ENCODE results near the gene GPSM3.

DNA sequence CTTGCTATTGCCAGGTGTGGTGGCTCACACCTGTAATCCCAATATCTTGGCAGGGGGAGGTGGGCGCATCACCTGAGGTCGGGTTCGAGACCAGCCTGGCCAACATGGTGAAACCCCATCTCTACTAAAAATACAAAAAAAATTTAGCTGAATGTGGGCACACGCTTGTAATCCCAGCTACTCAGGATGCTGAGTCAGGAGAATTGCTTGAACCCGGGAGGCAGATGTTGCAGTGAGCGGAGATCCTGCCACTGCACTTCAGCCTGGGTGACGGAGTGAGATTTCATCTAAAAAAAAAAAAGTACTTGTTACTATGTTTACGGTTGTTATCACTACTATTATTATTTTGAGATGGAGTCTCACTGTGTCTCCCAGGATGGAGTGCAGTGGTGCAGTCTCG lies 35.6 kb downstream of the GPSM3 start:
- TF ChIP-seq, protein P1, sequence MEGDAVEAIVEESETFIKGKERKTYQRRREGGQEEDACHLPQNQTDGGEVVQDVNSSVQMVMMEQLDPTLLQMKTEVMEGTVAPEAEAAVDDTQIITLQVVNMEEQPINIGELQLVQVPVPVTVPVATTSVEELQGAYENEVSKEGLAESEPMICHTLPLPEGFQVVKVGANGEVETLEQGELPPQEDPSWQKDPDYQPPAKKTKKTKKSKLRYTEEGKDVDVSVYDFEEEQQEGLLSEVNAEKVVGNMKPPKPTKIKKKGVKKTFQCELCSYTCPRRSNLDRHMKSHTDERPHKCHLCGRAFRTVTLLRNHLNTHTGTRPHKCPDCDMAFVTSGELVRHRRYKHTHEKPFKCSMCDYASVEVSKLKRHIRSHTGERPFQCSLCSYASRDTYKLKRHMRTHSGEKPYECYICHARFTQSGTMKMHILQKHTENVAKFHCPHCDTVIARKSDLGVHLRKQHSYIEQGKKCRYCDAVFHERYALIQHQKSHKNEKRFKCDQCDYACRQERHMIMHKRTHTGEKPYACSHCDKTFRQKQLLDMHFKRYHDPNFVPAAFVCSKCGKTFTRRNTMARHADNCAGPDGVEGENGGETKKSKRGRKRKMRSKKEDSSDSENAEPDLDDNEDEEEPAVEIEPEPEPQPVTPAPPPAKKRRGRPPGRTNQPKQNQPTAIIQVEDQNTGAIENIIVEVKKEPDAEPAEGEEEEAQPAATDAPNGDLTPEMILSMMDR (IDR thresholded peaks at IDR 0.05; ENCODE audit: low read depth, low read length, missing input control), result no peak
- TF ChIP-seq, protein P2, sequence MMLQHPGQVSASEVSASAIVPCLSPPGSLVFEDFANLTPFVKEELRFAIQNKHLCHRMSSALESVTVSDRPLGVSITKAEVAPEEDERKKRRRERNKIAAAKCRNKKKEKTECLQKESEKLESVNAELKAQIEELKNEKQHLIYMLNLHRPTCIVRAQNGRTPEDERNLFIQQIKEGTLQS (IDR thresholded peaks at IDR 0.05), result no peak
- no peak for TF ChIP-seq SP1 (IDR thresholded peaks at IDR 0.05)
- no peak for TF ChIP-seq RAD21 (IDR thresholded peaks at IDR 0.05)
- no peak for TF ChIP-seq EGR1 (IDR thresholded peaks at IDR 0.05; ENCODE audit: low read depth in 2 of 2)
- TF ChIP-seq MAX (IDR thresholded peaks at IDR 0.05), result no peak
- TF ChIP-seq REST (IDR thresholded peaks at IDR 0.05), result no peak
- TF ChIP-seq YY1 (IDR thresholded peaks at IDR 0.05), result no peak
- TF ChIP-seq TAF1 (conservative IDR thresholded peaks at IDR 0.05), result no peak
- TF ChIP-seq JUND (IDR thresholded peaks at IDR 0.05), result no peak
- no peak for TF ChIP-seq ZBTB33 (IDR thresholded peaks at IDR 0.05)
- TF ChIP-seq GABPA (IDR thresholded peaks at IDR 0.05 in 1 of 2, conservative IDR thresholded peaks at IDR 0.05 in 1 of 2), result no peak
- TF ChIP-seq RXRA (IDR thresholded peaks at IDR 0.05), result no peak
- no peak for TF ChIP-seq HNF4A (conservative IDR thresholded peaks at IDR 0.05)

All from liver (tissue), 3 donors.